ENCODE results near the gene SORL1-AS1.

DNA sequence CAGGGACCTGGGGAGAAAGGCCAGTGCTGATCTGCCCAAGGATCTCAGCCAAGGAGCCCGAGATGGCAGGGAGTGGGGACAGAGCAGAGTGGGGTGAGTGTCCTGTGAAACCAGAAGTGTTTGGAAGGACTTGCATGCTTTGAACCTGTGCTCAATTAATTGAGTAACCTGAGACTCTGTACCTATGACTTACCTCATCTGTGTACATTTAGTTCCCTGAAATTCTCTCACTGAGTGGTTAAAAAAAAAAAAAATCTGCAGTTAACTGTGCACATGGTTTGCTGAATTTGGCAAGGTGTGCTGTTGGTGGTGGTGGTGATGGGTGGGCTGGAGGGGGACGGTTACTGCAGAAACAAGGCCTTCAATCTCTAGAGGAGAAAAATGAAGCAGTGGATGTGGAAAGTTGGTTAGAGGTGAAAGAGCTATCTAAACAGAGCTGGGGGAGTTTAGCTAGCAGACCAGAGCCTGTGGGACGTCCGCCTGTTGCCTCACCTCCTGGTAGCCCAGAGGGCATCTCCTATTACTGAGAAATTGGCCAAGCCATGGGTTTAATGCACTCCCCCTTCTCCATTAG lies 8.3 kb upstream of the SORL1-AS1 start:
- TF ChIP-seq GABPA (IDR thresholded peaks at IDR 0.05; ENCODE audit: low read depth) (no peak), POLR2AphosphoS5 (IDR thresholded peaks at IDR 0.05; ENCODE audit: low read depth) (no peak)
- TF ChIP-seq, protein P1, sequence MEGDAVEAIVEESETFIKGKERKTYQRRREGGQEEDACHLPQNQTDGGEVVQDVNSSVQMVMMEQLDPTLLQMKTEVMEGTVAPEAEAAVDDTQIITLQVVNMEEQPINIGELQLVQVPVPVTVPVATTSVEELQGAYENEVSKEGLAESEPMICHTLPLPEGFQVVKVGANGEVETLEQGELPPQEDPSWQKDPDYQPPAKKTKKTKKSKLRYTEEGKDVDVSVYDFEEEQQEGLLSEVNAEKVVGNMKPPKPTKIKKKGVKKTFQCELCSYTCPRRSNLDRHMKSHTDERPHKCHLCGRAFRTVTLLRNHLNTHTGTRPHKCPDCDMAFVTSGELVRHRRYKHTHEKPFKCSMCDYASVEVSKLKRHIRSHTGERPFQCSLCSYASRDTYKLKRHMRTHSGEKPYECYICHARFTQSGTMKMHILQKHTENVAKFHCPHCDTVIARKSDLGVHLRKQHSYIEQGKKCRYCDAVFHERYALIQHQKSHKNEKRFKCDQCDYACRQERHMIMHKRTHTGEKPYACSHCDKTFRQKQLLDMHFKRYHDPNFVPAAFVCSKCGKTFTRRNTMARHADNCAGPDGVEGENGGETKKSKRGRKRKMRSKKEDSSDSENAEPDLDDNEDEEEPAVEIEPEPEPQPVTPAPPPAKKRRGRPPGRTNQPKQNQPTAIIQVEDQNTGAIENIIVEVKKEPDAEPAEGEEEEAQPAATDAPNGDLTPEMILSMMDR (IDR thresholded peaks at IDR 0.05; ENCODE audit: insufficient read depth, low read length): no peak
